Measurements from ENCODE around the gene G6PC2. TPM values are rescaled to one million over a fixed set of nuclear protein-coding genes. Genes with fewer than 3 reads are reported as not detected.
"Not testable (repeated sequence)": the region's sequence is repeated elsewhere in the genome, so short reads cannot be mapped to it uniquely, and the experiment has no call there.

Gene G6PC2
- total RNA-seq, 1 donor from 2014 or later: not detected

DNA sequence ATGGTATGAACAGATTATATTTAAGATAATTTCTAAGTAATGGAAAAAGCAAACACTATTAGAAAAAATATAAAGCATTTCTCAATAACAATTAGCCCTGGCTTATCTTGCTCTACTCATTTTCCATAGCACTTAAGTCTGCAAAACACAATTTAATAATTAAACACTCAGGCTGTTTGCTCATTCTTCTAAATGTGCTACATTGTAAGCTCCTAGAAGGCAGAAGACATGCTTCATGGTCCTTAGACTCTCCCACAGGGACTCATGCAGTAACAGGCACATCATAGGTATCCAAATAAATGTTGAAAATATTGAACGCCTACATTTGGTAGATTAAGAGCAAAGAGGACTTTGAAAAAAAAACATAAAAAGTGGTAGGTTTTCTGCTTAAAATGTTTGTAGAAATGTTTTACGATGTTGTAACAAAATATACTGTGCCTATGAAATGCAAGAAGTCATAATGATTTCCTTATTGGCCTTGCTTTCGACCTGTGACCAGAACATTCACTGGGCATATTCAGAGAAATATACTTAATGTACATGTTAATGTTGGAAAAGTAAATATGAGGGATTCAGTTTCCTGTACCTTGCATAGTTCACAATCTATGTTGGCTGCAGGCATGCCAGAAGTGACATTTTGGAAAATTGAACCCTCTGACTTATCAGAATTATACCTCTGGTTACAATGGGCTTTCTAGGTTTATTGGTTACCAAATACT, 27.2 kb downstream of the G6PC2 start:
- no peak overlapping the region for H3K27ac ChIP-seq (ENCODE audit: low read depth, low read length)
- H3K4me1 Mint-ChIP-seq (ENCODE audit: low read depth, unreplicated experiment): no peaks in the 10 kb centered on the region
- no peaks in the 10 kb centered on the region for H4K20me1 ChIP-seq (ENCODE audit: insufficient read depth, low read length)
- DNase-seq (ENCODE audit: low read depth) (no peak), FAIRE-seq (no peak)
- H3K79me2 ChIP-seq (ENCODE audit: insufficient read depth, low read length): no peaks in the 10 kb centered on the region
- H3K27me3 Mint-ChIP-seq (ENCODE audit: low read depth, unreplicated experiment): no peaks in the 10 kb centered on the region
- H3K4me3 Mint-ChIP-seq (ENCODE audit: unreplicated experiment): no peak overlapping the region
- no peak for TF ChIP-seq EZH2 (IDR thresholded peaks at IDR 0.05; ENCODE audit: insufficient read depth, low read length)
- TF ChIP-seq CTCF (IDR thresholded peaks at IDR 0.05; ENCODE audit: insufficient read depth, low read depth, low read length): no peak
- H3K9ac ChIP-seq (ENCODE audit: low read length): no peak overlapping the region
- peaks cover 2% of the 10 kb centered on the region for H3K9me3 Mint-ChIP-seq (ENCODE audit: unreplicated experiment)
- no peak overlapping the region for H2AFZ ChIP-seq (ENCODE audit: low read depth, low read length)
- no peaks in the 10 kb centered on the region for H3K36me3 Mint-ChIP-seq (ENCODE audit: low read depth, unreplicated experiment)
- no peak overlapping the region for H3K4me2 ChIP-seq (ENCODE audit: low read length)
- H3K36me3 ChIP-seq (ENCODE audit: insufficient read depth, low read length): no peaks in the 10 kb centered on the region
- H3K4me3 ChIP-seq (ENCODE audit: insufficient read depth, low read depth, low read length): no peak overlapping the region
- H3K4me1 ChIP-seq (ENCODE audit: insufficient read depth, low read length): no peaks in the 10 kb centered on the region
- peaks cover 2% of the 10 kb centered on the region for H3K27me3 ChIP-seq (ENCODE audit: insufficient read depth, low read length)
- no peak overlapping the region for H3K27ac Mint-ChIP-seq (ENCODE audit: unreplicated experiment)
- H3K9me3 ChIP-seq (ENCODE audit: insufficient read depth, low read depth, low read length): no peaks in the 10 kb centered on the region

DNA sequence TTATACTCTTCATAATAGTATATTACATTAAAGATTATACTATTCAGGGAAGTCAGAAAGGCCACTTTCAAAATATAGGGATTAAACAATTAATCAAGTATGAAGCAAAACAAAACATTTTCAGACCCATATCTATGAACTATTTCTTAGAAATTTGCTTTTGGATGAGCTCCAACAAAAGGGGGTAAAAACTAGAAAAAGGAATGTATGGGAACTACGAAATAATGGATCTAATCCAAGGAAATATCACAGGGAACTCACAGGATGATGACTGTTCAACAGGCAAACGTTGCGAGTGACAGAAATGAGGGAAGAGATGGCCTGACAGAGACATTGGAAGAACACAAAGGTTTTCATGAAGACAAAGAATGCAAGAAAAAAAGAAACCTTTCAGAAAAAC, 27.9 kb downstream of the G6PC2 start:
- no peak overlapping the region for H3K27ac Mint-ChIP-seq (ENCODE audit: unreplicated experiment)
- no peaks in the 10 kb centered on the region for H3K27me3 ChIP-seq (ENCODE audit: insufficient read depth, low read length)
- H3K9me3 ChIP-seq (ENCODE audit: insufficient read depth, low read depth, low read length): no peaks in the 10 kb centered on the region
- no peak overlapping the region for H3K27ac ChIP-seq (ENCODE audit: low read depth, low read length)
- DNase-seq (ENCODE audit: low read depth): no peak
- FAIRE-seq: no peak
- H3K36me3 Mint-ChIP-seq (ENCODE audit: low read depth, unreplicated experiment): no peaks in the 10 kb centered on the region
- TF ChIP-seq EZH2 (IDR thresholded peaks at IDR 0.05; ENCODE audit: insufficient read depth, low read length): no peak
- no peak for TF ChIP-seq CTCF (IDR thresholded peaks at IDR 0.05; ENCODE audit: insufficient read depth, low read depth, low read length)
- H4K20me1 ChIP-seq (ENCODE audit: insufficient read depth, low read length): no peaks in the 10 kb centered on the region
- no peak overlapping the region for H2AFZ ChIP-seq (ENCODE audit: low read depth, low read length)
- no peaks in the 10 kb centered on the region for H3K27me3 Mint-ChIP-seq (ENCODE audit: low read depth, unreplicated experiment)
- no peaks in the 10 kb centered on the region for H3K79me2 ChIP-seq (ENCODE audit: insufficient read depth, low read length)
- H3K9me3 Mint-ChIP-seq (ENCODE audit: unreplicated experiment): no peaks in the 10 kb centered on the region
- no peak overlapping the region for H3K4me2 ChIP-seq (ENCODE audit: low read length)
- no peaks in the 10 kb centered on the region for H3K4me1 ChIP-seq (ENCODE audit: insufficient read depth, low read length)
- H3K4me3 Mint-ChIP-seq (ENCODE audit: unreplicated experiment): no peak overlapping the region
- no peaks in the 10 kb centered on the region for H3K36me3 ChIP-seq (ENCODE audit: insufficient read depth, low read length)
- no peak overlapping the region for H3K4me3 ChIP-seq (ENCODE audit: insufficient read depth, low read depth, low read length)
- no peak overlapping the region for H3K9ac ChIP-seq (ENCODE audit: low read length)
- no peaks in the 10 kb centered on the region for H3K4me1 Mint-ChIP-seq (ENCODE audit: low read depth, unreplicated experiment)

DNA sequence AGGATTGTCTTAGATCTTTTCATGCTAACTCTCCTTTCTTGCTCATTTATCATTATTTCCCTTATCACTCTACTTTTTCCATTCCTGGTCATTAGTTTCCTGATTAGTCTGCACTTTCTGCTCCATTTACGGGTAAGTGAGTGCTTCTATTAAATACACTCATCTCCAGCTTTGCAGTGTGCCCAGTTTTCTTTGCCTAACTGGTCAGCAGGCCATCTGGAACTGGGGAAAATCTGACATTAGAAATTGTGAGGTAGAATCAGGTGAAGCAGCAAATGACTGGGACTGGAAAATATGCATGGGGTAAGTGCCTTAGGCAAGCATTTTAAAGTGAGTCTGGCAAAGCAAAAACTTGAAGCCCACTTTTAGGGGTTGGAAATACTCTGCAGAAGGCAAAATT, 29.2 kb downstream of the G6PC2 start:
- Histone ChIP-seq H3K79me2 (ENCODE audit: insufficient read depth, low read length) (no peaks in the 10 kb centered on the region), H4K20me1 (ENCODE audit: insufficient read depth, low read length) (no peaks in the 10 kb centered on the region), H3K27me3 (ENCODE audit: insufficient read depth, low read length) (no peaks in the 10 kb centered on the region), H2AFZ (ENCODE audit: low read depth, low read length) (no peak overlapping the region), H3K4me1 (ENCODE audit: insufficient read depth, low read length) (no peaks in the 10 kb centered on the region), H3K9ac (ENCODE audit: low read length) (no peak overlapping the region), H3K4me3 (ENCODE audit: insufficient read depth, low read depth, low read length) (no peak overlapping the region), H3K9me3 (ENCODE audit: insufficient read depth, low read depth, low read length) (no peaks in the 10 kb centered on the region), H3K36me3 (ENCODE audit: insufficient read depth, low read length) (no peaks in the 10 kb centered on the region), H3K27ac (ENCODE audit: low read depth, low read length) (no peak overlapping the region), H3K4me2 (ENCODE audit: low read length) (no peak overlapping the region)
- Mint-ChIP-seq H3K27ac (ENCODE audit: unreplicated experiment) (no peak overlapping the region), H3K36me3 (ENCODE audit: low read depth, unreplicated experiment) (no peaks in the 10 kb centered on the region), H3K4me1 (ENCODE audit: low read depth, unreplicated experiment) (no peaks in the 10 kb centered on the region), H3K4me3 (ENCODE audit: unreplicated experiment) (no peak overlapping the region), H3K9me3 (ENCODE audit: unreplicated experiment) (no peaks in the 10 kb centered on the region), H3K27me3 (ENCODE audit: low read depth, unreplicated experiment) (no peaks in the 10 kb centered on the region)
- TF ChIP-seq CTCF (IDR thresholded peaks at IDR 0.05; ENCODE audit: insufficient read depth, low read depth, low read length) (no peak), EZH2 (IDR thresholded peaks at IDR 0.05; ENCODE audit: insufficient read depth, low read length) (no peak)
- DNase-seq (ENCODE audit: low read depth) (no peak), FAIRE-seq (no peak)

- H4K20me1 ChIP-seq (ENCODE audit: insufficient read depth, low read length); H3K27ac Mint-ChIP-seq (ENCODE audit: unreplicated experiment); H3K9me3 Mint-ChIP-seq (ENCODE audit: unreplicated experiment); FAIRE-seq; H3K4me2 ChIP-seq (ENCODE audit: low read length); H3K36me3 ChIP-seq (ENCODE audit: insufficient read depth, low read length); H3K27ac ChIP-seq (ENCODE audit: low read depth, low read length); H3K4me3 ChIP-seq (ENCODE audit: insufficient read depth, low read depth, low read length); H3K79me2 ChIP-seq (ENCODE audit: insufficient read depth, low read length); H3K4me3 Mint-ChIP-seq (ENCODE audit: unreplicated experiment); H3K9me3 ChIP-seq (ENCODE audit: insufficient read depth, low read depth, low read length); H3K27me3 Mint-ChIP-seq (ENCODE audit: low read depth, unreplicated experiment); H3K4me1 ChIP-seq (ENCODE audit: insufficient read depth, low read length); H3K4me1 Mint-ChIP-seq (ENCODE audit: low read depth, unreplicated experiment); H3K36me3 Mint-ChIP-seq (ENCODE audit: low read depth, unreplicated experiment); H2AFZ ChIP-seq (ENCODE audit: low read depth, low read length); H3K9ac ChIP-seq (ENCODE audit: low read length); H3K27me3 ChIP-seq (ENCODE audit: insufficient read depth, low read length); DNase-seq (ENCODE audit: low read depth): not testable (repeated sequence)
Observed at GRCh38 chr2:168932174-168932573, 31.1 kb downstream of the G6PC2 start.

Measured in astrocyte (in vitro differentiated cells and primary cell).